WTC11 (cell line): ENCODE measurements around the gene SLC37A1. TPM values are rescaled to one million over a fixed set of nuclear protein-coding genes. Genes with fewer than 3 reads are reported as not detected.

Source experiments
- ATAC-seq: fragments of 200-7000 bp; cut with Tn5 transposase; 2 replicates; pipeline ENCODE4 v1.10.0; 2021; ENCODE audit warnings: mild to moderate bottlenecking, moderate library complexity
- CTCF ChIA-PET: fragments of 300-600 bp; sonication (Branson Sonifier 250); formaldehyde crosslinking; loops from one replicate; lab custom pipeline; 2021; ENCODE audit warnings: antibody characterized with exemption; lab: Charles Lee
- POLR2A ChIA-PET: fragments of 350-600 bp; sonication (Branson Sonifier 250); formaldehyde crosslinking; loops from one replicate; lab custom pipeline; 2021; ENCODE audit warnings: antibody characterized with exemption; lab: Charles Lee
- DNase-seq: peaks from one replicate; pipeline ENCODE4 v3.0.0; 2021; ENCODE audit warnings: low spot score
- H3K27ac Mint-ChIP-seq: 2 replicates; pipeline ENCODE4 v1.8.0; 2021; ENCODE audit warnings: mixed read lengths
- H3K27me3 Mint-ChIP-seq: 2 replicates; pipeline ENCODE4 v1.8.0; 2021; ENCODE audit warnings: low read depth, mild to moderate bottlenecking, moderate library complexity, mixed read lengths
- H3K36me3 Mint-ChIP-seq: 2 replicates; pipeline ENCODE4 v1.8.0; 2021; ENCODE audit warnings: mixed read lengths
- H3K4me1 Mint-ChIP-seq: 2 replicates; pipeline ENCODE4 v1.8.0; 2022; ENCODE audit warnings: mixed read lengths
- H3K4me3 Mint-ChIP-seq: 2 replicates; pipeline ENCODE4 v1.8.0; 2021; ENCODE audit warnings: mild to moderate bottlenecking, moderate library complexity, mixed read lengths
- H3K9me3 Mint-ChIP-seq: 2 replicates; pipeline ENCODE4 v1.8.0; 2021; ENCODE audit warnings: mixed read lengths
- ETV6 ChIP-seq: sonication (generic); formaldehyde crosslinking; IDR thresholded peaks from 2 replicates; pipeline ENCODE4 v1.8.1; 2022; ENCODE audit warnings: mild to moderate bottlenecking, missing genetic modification reagents
- FOXJ3 ChIP-seq: sonication (generic); formaldehyde crosslinking; IDR thresholded peaks from 2 replicates; pipeline ENCODE4 v1.9.0; 2021; ENCODE audit warnings: missing genetic modification reagents, mild to moderate bottlenecking, borderline replicate concordance
- JAZF1 ChIP-seq: fragments of 250-450 bp; sonication (Bioruptor Pico); IDR thresholded peaks from 2 replicates; pipeline ENCODE4 v1.9.0; 2021; ENCODE audit warnings: moderate library complexity, mild to moderate bottlenecking, inconsistent platforms
- JUN ChIP-seq: sonication (generic); formaldehyde crosslinking; IDR thresholded peaks from 2 replicates; pipeline ENCODE4 v1.8.0; 2023; ENCODE audit warnings: mild to moderate bottlenecking, missing genetic modification reagents
- MXD4 ChIP-seq: fragments of 250-450 bp; sonication (Bioruptor Pico); IDR thresholded peaks from 2 replicates; pipeline ENCODE4 v1.8.0; 2021; ENCODE audit warnings: mild to moderate bottlenecking, moderate library complexity, borderline replicate concordance
- NFYB ChIP-seq: sonication (generic); formaldehyde crosslinking; conservative IDR thresholded peaks from 2 replicates; pipeline ENCODE4 v1.8.0; 2022; ENCODE audit warnings: low read depth, missing genetic modification reagents
- NR1H2 ChIP-seq: sonication (generic); formaldehyde crosslinking; IDR thresholded peaks from 2 replicates; pipeline ENCODE4 v1.9.0; 2021; ENCODE audit warnings: mild to moderate bottlenecking, moderate library complexity, missing genetic modification reagents
- SOX15 ChIP-seq: fragments of 250-450 bp; sonication (Bioruptor Pico); IDR thresholded peaks from 2 replicates; pipeline ENCODE4 v1.9.0; 2021; ENCODE audit warnings: mild to moderate bottlenecking
- TCF7 ChIP-seq: sonication (generic); formaldehyde crosslinking; IDR thresholded peaks from 2 replicates; pipeline ENCODE4 v1.8.0; 2022; ENCODE audit warnings: mild to moderate bottlenecking, low read depth, missing genetic modification reagents, moderate library complexity
- ZNF121 ChIP-seq: sonication (generic); formaldehyde crosslinking; IDR thresholded peaks from 2 replicates; pipeline ENCODE4 v1.8.0; 2023; ENCODE audit warnings: missing genetic modification reagents
- ZNF232 ChIP-seq: sonication (generic); formaldehyde crosslinking; IDR thresholded peaks from 2 replicates; pipeline ENCODE4 v1.8.0; 2022; ENCODE audit warnings: mild to moderate bottlenecking, missing genetic modification reagents
- ZNF263 ChIP-seq: sonication (generic); formaldehyde crosslinking; IDR thresholded peaks from 2 replicates; pipeline ENCODE4 v1.8.1; 2022; ENCODE audit warnings: low read depth, mild to moderate bottlenecking, moderate library complexity, missing genetic modification reagents
- total RNA-seq: library from RNA; stranded (reverse); gene quantifications from 3 replicates; pipeline ENCODE4 v1.2.3, GENCODE V29; 2021
- TF ChIP-seq, protein P1 (sequence below): sonication (generic); formaldehyde crosslinking; IDR thresholded peaks from 2 replicates; pipeline ENCODE4 v1.8.1; 2022; ENCODE audit warnings: mild to moderate bottlenecking, missing genetic modification reagents, moderate library complexity, borderline replicate concordance
- TF ChIP-seq, protein P2 (sequence below): sonication (generic); formaldehyde crosslinking; IDR thresholded peaks from 2 replicates; pipeline ENCODE4 v1.8.0; 2022; ENCODE audit warnings: mild to moderate bottlenecking, missing genetic modification reagents
- TF ChIP-seq, protein P3 (sequence below): fragments of 250-450 bp; sonication (Bioruptor Pico); IDR thresholded peaks from 2 replicates; pipeline ENCODE4 v2.1.2; 2022; ENCODE audit warnings: mild to moderate bottlenecking, moderate library complexity
- TF ChIP-seq, protein P4 (sequence below): sonication (generic); formaldehyde crosslinking; IDR thresholded peaks from 2 replicates; pipeline ENCODE4 v1.8.1; 2022; ENCODE audit warnings: mild to moderate bottlenecking, moderate library complexity, missing genetic modification reagents
- TF ChIP-seq, protein P5 (sequence below): sonication (generic); formaldehyde crosslinking; conservative IDR thresholded peaks from 2 replicates; pipeline ENCODE4 v1.8.1; 2023; ENCODE audit warnings: mild to moderate bottlenecking, low read depth, missing genetic modification reagents, moderate library complexity
- TF ChIP-seq, protein P6 (sequence below): fragments of 250-450 bp; sonication (Bioruptor Pico); conservative IDR thresholded peaks from 2 replicates; pipeline ENCODE4 v1.9.0; 2021; ENCODE audit warnings: mild to moderate bottlenecking
- TF ChIP-seq, protein P7 (sequence below): sonication (generic); formaldehyde crosslinking; IDR thresholded peaks from 2 replicates; pipeline ENCODE4 v1.8.1; 2022; ENCODE audit warnings: low read depth, mild to moderate bottlenecking, moderate library complexity, missing genetic modification reagents, borderline replicate concordance

SLC37A1 gene
- total RNA-seq, 1 experiment from 2014 or later, result 22.7 TPM

DNA sequence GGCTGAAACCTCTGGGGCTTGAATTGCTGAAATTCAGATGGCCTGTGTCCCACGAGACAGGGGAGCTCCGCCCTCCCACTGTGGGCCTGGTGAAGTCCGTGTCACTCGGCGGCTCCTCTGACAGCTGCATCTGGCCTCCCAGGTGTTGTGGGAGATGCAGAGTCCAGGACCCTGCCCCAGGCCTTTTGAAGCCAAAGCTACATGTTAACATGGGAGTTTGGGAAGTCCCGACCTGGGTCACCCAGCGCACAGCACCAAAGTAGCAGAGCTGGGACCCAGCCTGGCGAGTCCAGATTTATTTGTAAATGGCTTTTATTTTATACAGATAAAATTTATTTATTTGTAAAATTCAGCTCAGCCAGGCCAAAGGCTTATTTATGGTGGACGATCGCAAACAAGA lies 28.9 kb downstream of the SLC37A1 start (continued):
- TF ChIP-seq, protein P1, sequence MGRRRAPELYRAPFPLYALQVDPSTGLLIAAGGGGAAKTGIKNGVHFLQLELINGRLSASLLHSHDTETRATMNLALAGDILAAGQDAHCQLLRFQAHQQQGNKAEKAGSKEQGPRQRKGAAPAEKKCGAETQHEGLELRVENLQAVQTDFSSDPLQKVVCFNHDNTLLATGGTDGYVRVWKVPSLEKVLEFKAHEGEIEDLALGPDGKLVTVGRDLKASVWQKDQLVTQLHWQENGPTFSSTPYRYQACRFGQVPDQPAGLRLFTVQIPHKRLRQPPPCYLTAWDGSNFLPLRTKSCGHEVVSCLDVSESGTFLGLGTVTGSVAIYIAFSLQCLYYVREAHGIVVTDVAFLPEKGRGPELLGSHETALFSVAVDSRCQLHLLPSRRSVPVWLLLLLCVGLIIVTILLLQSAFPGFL, result no peak
- TF ChIP-seq ZNF232 (CRISPR knock-in tag), result no peak
- no peak for TF ChIP-seq JUN (CRISPR knock-in tag)
- no peak for TF ChIP-seq SOX15 (CRISPR knock-in tag)
- no peak for TF ChIP-seq NFYB (CRISPR knock-in tag)

DNA sequence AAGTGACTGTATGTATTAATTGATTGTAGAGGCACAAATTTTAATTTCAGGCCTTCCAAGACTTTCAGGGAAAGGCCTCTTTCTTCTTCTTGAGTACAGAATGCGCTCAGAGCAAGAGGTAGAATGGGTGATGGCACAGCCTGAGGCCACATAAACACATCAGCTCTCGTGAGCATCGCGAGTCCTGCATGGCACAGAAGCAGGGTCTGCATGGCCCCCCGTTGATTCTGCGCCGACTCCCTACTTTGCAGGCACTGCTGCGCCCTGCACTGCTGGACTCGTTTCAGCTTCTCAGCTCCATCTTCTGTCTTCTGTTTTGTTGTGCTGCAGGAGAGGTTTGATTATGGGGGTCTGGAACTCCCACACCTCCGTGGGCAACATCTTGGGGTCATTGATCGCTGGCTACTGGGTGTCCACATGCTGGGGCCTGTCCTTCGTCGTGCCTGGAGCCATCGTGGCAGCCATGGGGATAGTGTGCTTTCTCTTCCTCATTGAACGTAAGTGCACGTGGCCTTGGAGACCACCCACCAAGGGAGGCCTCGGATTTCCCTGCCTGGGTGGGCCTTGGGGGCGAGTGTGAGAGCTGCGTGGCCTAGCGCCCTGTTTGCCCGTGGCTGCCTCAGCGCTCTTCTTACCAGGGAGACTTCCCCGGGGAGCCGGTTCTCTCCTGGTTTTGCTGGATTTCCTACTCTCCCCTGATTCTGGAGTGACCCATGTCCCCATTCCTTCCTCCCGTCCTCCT lies 29.6 kb downstream of the SLC37A1 start:
- TF ChIP-seq, protein P2, sequence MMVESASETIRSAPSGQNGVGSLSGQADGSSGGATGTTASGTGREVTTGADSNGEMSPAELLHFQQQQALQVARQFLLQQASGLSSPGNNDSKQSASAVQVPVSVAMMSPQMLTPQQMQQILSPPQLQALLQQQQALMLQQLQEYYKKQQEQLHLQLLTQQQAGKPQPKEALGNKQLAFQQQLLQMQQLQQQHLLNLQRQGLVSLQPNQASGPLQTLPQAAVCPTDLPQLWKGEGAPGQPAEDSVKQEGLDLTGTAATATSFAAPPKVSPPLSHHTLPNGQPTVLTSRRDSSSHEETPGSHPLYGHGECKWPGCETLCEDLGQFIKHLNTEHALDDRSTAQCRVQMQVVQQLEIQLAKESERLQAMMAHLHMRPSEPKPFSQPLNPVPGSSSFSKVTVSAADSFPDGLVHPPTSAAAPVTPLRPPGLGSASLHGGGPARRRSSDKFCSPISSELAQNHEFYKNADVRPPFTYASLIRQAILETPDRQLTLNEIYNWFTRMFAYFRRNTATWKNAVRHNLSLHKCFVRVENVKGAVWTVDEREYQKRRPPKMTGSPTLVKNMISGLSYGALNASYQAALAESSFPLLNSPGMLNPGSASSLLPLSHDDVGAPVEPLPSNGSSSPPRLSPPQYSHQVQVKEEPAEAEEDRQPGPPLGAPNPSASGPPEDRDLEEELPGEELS (CRISPR knock-in tag), result no peak
- TF ChIP-seq JAZF1 (no peak), MXD4 (CRISPR knock-in tag) (no peak)
- TF ChIP-seq, protein P3, sequence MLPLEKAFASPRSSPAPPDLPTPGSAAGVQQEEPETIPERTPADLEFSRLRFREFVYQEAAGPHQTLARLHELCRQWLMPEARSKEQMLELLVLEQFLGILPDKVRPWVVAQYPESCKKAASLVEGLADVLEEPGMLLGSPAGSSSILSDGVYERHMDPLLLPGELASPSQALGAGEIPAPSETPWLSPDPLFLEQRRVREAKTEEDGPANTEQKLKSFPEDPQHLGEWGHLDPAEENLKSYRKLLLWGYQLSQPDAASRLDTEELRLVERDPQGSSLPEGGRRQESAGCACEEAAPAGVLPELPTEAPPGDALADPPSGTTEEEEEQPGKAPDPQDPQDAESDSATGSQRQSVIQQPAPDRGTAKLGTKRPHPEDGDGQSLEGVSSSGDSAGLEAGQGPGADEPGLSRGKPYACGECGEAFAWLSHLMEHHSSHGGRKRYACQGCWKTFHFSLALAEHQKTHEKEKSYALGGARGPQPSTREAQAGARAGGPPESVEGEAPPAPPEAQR, result no peak
- no peak overlapping the region for H3K27ac Mint-ChIP-seq
- ATAC-seq (no peak), DNase-seq (peak; percentile 6)
- no peaks in the 10 kb centered on the region for H3K9me3 Mint-ChIP-seq
- ChIA-PET POLR2A (no interaction called here), CTCF (no interaction called here)
- peaks cover 10% of the 10 kb centered on the region for H3K4me1 Mint-ChIP-seq
- peaks cover 31% of the 10 kb centered on the region for H3K36me3 Mint-ChIP-seq
- H3K4me3 Mint-ChIP-seq, result no peak overlapping the region
- H3K27me3 Mint-ChIP-seq, result no peaks in the 10 kb centered on the region

DNA sequence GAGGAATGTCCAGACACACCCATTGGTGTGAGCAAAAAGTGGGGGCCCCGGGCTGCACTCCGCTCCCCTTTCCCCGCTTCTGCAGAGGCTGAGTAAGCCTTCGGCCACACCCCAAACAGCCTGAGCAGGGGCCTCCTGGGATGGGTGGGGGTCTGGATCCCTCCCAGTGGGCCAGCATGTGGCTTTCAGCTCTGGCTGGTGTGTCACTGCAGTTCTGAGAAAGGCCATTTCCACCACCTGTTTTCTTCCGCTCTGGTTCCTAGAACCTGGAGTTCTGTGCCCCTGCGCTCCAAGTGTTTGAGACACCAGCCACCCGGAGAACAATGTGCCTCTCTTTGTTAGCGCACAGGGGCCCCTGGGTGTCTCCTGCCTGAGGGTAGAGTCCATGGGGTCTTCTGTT lies 30.9 kb downstream of the SLC37A1 start:
- H3K36me3 Mint-ChIP-seq, result peaks cover 39% of the 10 kb centered on the region
- no peak overlapping the region for H3K27ac Mint-ChIP-seq
- ChIA-PET CTCF (no interaction called here), POLR2A (no interaction called here)
- no peaks in the 10 kb centered on the region for H3K9me3 Mint-ChIP-seq
- no peak for TF ChIP-seq FOXJ3
- TF ChIP-seq, protein P4, sequence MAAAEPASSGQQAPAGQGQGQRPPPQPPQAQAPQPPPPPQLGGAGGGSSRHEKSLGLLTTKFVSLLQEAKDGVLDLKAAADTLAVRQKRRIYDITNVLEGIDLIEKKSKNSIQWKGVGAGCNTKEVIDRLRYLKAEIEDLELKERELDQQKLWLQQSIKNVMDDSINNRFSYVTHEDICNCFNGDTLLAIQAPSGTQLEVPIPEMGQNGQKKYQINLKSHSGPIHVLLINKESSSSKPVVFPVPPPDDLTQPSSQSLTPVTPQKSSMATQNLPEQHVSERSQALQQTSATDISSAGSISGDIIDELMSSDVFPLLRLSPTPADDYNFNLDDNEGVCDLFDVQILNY (CRISPR knock-in tag), result no peak
- no peak for TF ChIP-seq ZNF121 (CRISPR knock-in tag)
- TF ChIP-seq JAZF1, result no peak
- TF ChIP-seq ZNF263, result no peak
- TF ChIP-seq, protein P5, sequence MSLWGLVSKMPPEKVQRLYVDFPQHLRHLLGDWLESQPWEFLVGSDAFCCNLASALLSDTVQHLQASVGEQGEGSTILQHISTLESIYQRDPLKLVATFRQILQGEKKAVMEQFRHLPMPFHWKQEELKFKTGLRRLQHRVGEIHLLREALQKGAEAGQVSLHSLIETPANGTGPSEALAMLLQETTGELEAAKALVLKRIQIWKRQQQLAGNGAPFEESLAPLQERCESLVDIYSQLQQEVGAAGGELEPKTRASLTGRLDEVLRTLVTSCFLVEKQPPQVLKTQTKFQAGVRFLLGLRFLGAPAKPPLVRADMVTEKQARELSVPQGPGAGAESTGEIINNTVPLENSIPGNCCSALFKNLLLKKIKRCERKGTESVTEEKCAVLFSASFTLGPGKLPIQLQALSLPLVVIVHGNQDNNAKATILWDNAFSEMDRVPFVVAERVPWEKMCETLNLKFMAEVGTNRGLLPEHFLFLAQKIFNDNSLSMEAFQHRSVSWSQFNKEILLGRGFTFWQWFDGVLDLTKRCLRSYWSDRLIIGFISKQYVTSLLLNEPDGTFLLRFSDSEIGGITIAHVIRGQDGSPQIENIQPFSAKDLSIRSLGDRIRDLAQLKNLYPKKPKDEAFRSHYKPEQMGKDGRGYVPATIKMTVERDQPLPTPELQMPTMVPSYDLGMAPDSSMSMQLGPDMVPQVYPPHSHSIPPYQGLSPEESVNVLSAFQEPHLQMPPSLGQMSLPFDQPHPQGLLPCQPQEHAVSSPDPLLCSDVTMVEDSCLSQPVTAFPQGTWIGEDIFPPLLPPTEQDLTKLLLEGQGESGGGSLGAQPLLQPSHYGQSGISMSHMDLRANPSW (CRISPR knock-in tag), result no peak
- TF ChIP-seq, protein P6, sequence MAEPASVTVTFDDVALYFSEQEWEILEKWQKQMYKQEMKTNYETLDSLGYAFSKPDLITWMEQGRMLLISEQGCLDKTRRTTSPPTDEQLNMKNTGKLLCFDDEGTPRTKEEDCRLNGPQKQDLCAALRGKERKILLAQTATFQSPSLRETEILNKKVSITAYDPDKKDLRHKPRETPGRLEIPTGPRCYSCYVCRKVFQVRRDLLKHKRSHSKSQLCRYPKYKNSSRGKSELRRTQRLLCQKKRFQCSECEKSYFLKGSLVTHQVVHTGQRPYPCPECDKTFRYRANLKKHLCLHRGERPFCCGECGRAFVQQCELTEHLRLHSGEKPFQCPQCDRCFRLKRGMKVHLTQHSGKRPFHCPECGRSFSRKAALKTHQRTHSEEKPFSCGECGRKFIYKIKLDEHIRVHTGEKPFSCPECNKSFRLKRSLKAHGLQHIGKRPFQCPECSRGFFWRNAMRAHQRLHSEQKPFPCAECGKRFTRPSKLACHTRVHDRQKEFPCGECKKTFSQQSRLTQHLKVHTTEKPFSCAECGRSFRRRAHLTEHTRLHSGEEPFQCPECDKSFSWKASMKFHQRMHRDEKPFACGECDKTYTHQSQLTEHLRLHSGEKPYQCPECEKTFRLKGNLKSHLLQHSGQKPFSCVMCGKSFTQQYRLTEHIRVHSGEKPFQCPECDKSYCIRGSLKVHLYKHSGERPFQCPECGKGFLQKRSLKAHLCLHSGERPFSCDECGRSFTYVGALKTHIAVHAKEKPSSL (CRISPR knock-in tag), result no peak
- no peak for TF ChIP-seq TCF7 (CRISPR knock-in tag)
- no peak for TF ChIP-seq ETV6 (CRISPR knock-in tag)
- no peak for TF ChIP-seq NR1H2
- TF ChIP-seq, protein P1, result no peak
- TF ChIP-seq, protein P7, sequence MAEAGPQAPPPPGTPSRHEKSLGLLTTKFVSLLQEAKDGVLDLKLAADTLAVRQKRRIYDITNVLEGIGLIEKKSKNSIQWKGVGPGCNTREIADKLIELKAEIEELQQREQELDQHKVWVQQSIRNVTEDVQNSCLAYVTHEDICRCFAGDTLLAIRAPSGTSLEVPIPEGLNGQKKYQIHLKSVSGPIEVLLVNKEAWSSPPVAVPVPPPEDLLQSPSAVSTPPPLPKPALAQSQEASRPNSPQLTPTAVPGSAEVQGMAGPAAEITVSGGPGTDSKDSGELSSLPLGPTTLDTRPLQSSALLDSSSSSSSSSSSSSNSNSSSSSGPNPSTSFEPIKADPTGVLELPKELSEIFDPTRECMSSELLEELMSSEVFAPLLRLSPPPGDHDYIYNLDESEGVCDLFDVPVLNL (CRISPR knock-in tag), result no peak
- ATAC-seq (no peak), DNase-seq (peak; percentile 6)
- no peaks in the 10 kb centered on the region for H3K27me3 Mint-ChIP-seq
- no peak overlapping the region for H3K4me3 Mint-ChIP-seq
- peaks cover 17% of the 10 kb centered on the region for H3K4me1 Mint-ChIP-seq
